Heart right ventricle (tissue), 16 donors: ENCODE measurements around the gene GRM5. TPM values are rescaled to one million over a fixed set of nuclear protein-coding genes. Genes with fewer than 3 reads are reported as not detected.

Experiments used
- ATAC-seq, 8 donors: fragments of 200-7000 bp; cut with Tn5 transposase; one replicate each; pipeline ENCODE4 v1.9.1; 2020; ENCODE audit warnings: mild to moderate bottlenecking in 8 of 8, moderate library complexity in 8 of 8, moderate number of reproducible peaks in 1 of 8
- DNase-seq, 2 donors: peaks; one replicate each; pipeline ENCODE4 v3.0.0-alpha.2; 2020
- H3K27ac ChIP-seq, 10 donors: fragments of 200-600 bp; sonication (generic) in 2 of 10; one replicate each; pipeline versions ENCODE4 v1.5.0 to v1.8.0; 2020 to 2022; ENCODE audit warnings: mild to moderate bottlenecking in 3 of 10
- H3K27me3 ChIP-seq, 7 donors: fragments of 200-600 bp; one replicate each; pipeline ENCODE4 v1.8.0; 2021 to 2022; ENCODE audit warnings: mild to moderate bottlenecking in 2 of 7
- H3K36me3 ChIP-seq, 9 donors: fragments of 200-600 bp; sonication (generic) in 1 of 9; one replicate each; pipeline versions ENCODE4 v1.5.0 to v1.8.0; 2020 to 2022; ENCODE audit warnings: mild to moderate bottlenecking in 2 of 9
- H3K4me1 ChIP-seq, 9 donors: fragments of 200-600 bp; sonication (generic) in 1 of 9; one replicate each; pipeline versions ENCODE4 v1.5.0 to v1.8.0; 2020 to 2022; ENCODE audit warnings: mild to moderate bottlenecking in 4 of 9
- H3K4me3 ChIP-seq, 10 donors: fragments of 200-600 bp; sonication (generic) in 2 of 10; one replicate each; pipeline versions ENCODE4 v1.5.0 to v1.8.0; 2020 to 2022; ENCODE audit warnings: mild to moderate bottlenecking in 7 of 10, moderate library complexity in 2 of 10
- H3K9me3 ChIP-seq, 11 donors: fragments of 200-600 bp in 10 of 11; sonication (generic) in 2 of 11; one replicate each; pipeline versions ENCODE4 v1.5.0 to v1.8.0; 2013 to 2022; ENCODE audit warnings: mild to moderate bottlenecking in 2 of 11, control low read depth in 1 of 11, moderate library complexity in 1 of 11
- CTCF ChIP-seq, 9 donors: fragments of 200-600 bp; sonication (generic) in 2 of 9; IDR thresholded peaks; one replicate each; pipeline versions ENCODE4 v1.5.0 to v1.8.0; 2021 to 2022; ENCODE audit warnings: antibody characterized with exemption in 9 of 9, mild to moderate bottlenecking in 5 of 9, moderate library complexity in 1 of 9
- WGBS, 2 donors: extraction: QIAGEN DNeasy Blood & Tissue Kit; methylation state at CpG; one replicate each; pipeline ENCODE4 v1.1.7; 2013; ENCODE audit warnings: inconsistent platforms in 1 of 2; 5-methylcytosine and 5-hydroxymethylcytosine counted together
- intact Hi-C, 10 donors: fragments of 100-400 bp; cut with DNase I; formaldehyde crosslinking; loops; one replicate each; pipeline versions ENCODE4 v1.11.1 to v1.14.2; 2022
- polyA plus RNA-seq, 2 donors: library from polyadenylated mRNA; stranded (reverse); fragments of 200-250 nt; gene quantifications; one replicate each; pipeline ENCODE4 v1.2.3, GENCODE V29; 2013
- total RNA-seq, 10 donors: library from RNA; stranded (reverse); fragmentation: NEBNext Ultra II Directional in 3 of 10; extraction: Animal tissue kit (Norgen Biotek cat#: 25700) in 3 of 10; gene quantifications; one replicate each; pipeline versions ENCODE4 v1.2.1 to v1.2.4, GENCODE V29; 2021 to 2023
- donor health status: Arrhythmogenic right ventricular cardiomyopathy.
- donor health status: ischemic (EF 13 %, LVEDD 7.1; RV severe dilation, severe dysfunction).
- donor health status: healthy with polysubstance abuse.
- donor health status: DM: no; HTN: yes; CAD: no.
- donor health status: DM: no; HTN: no; CAD: no.
- donor health status: ischemic (EF 25% LVEDD 6.9; RV normal size, moderate dysfunction).
- donor health status: ischemic (EF 25% LVEDD 5.7; RV mildly dilated, moderate dysfunction).
- donor health status: healthy.
- donor health status: DM: yes; HTN: yes; CAD: no.
- donor health status: Ischemic cardiomyopathy.
- donor health status: ischemic (EF 35%, LVEDD 5.7; RV mildly dilated, moderate dysfunction).
- donor health status: nonischemic (EF 11% LVEDD 7.7; RV severe dilation, severe dysfunction).
- donor health status: DM: yes; HTN: yes; CAD: no.
- donor health status: PGD.
- donor health status: ischemic (EF 29% LVEDD 5.4; RV normal size, mild dysfunction).
- donor health status: nonischemic (EF 23%, LVEDD 6.1; RV moderate dilation, normal function).

The GRM5 gene
- total and polyA plus RNA-seq, 12 donors = 0.01 to 0.09 (median 0.04) TPM; not detected in 8

GRCh38 chr11:88533001-88533400 is 532.8 kb downstream of the GRM5 start:
- ATAC-seq = no peak
- intact Hi-C loops = no loop called here
- Histone ChIP-seq H3K4me1 (peaks cover 0 to 10% (median 0%) of the 10 kb centered on the region in 9 donors), H3K9me3 (no peaks in the 10 kb centered on the region), H3K27me3 (no peaks in the 10 kb centered on the region), H3K36me3 (no peaks in the 10 kb centered on the region), H3K4me3 (no peak overlapping the region), H3K27ac (no peak overlapping the region)
- no peak for TF ChIP-seq CTCF (IDR thresholded peaks at IDR 0.05)
- WGBS, 2 donors = 82 to 85% methylated on average over 1 of the region's 1 CpG
- no peak for DNase-seq

- H3K27ac ChIP-seq = no peak overlapping the region
- no peaks in the 10 kb centered on the region for H3K27me3 ChIP-seq
- intact Hi-C loops = no loop called here
- no peaks in the 10 kb centered on the region for H3K9me3 ChIP-seq
- ATAC-seq = no peak
- no peaks in the 10 kb centered on the region for H3K36me3 ChIP-seq
- peaks cover 0 to 4% (median 0%) of the 10 kb centered on the region in 9 donors for H3K4me1 ChIP-seq
- H3K4me3 ChIP-seq = no peak overlapping the region
- TF ChIP-seq CTCF (IDR thresholded peaks at IDR 0.05) = no peak
- 82 to 83% methylated on average over 4 of the region's 4 CpGs for WGBS, 2 donors
- DNase-seq = no peak
Measured at GRCh38 chr11:88531831-88532230, 534.0 kb downstream of the GRM5 start.

- H3K27me3 ChIP-seq = no peaks in the 10 kb centered on the region
- ATAC-seq (no peak), DNase-seq (no peak)
- no peak overlapping the region for H3K27ac ChIP-seq
- no peak for TF ChIP-seq CTCF (IDR thresholded peaks at IDR 0.05)
- WGBS, 2 donors = 95 to 96% methylated on average over 1 of the region's 1 CpG
- H3K4me1 ChIP-seq = no peaks in the 10 kb centered on the region
- no peak overlapping the region for H3K4me3 ChIP-seq
- intact Hi-C loops = no loop called here
- H3K9me3 ChIP-seq = no peaks in the 10 kb centered on the region
- no peaks in the 10 kb centered on the region for H3K36me3 ChIP-seq
Measured at GRCh38 chr11:88529426-88529825, 536.4 kb downstream of the GRM5 start.

- intact Hi-C loops = no loop called here
- Histone ChIP-seq H3K36me3 (no peaks in the 10 kb centered on the region), H3K27ac (no peak overlapping the region), H3K4me1 (no peaks in the 10 kb centered on the region), H3K27me3 (no peaks in the 10 kb centered on the region), H3K9me3 (no peaks in the 10 kb centered on the region), H3K4me3 (no peak overlapping the region)
- ATAC-seq (no peak), DNase-seq (no peak)
- TF ChIP-seq CTCF (IDR thresholded peaks at IDR 0.05) = no peak
Measured at GRCh38 chr11:88523386-88524071, 542.3 kb downstream of the GRM5 start.
